HepG2 (cell line): Measurements from ENCODE around the gene PIK3R3. TPM values are rescaled to one million over a fixed set of nuclear protein-coding genes. Genes with fewer than 3 reads are reported as not detected.
A peak's percentile ranks its signal among the peaks of the same experiment; 100 is the strongest.

Experiments used
- ATAC-seq: fragments of 200-7000 bp; cut with Tn5 transposase; 3 replicates; pipeline ENCODE4 v1.9.1; 2020; ENCODE audit warnings: mild to moderate bottlenecking, moderate library complexity
- BruUV-seq: library from RNA; stranded (reverse); fragments of 400-500 nt; replicated peaks from 2 replicates; lab custom pipeline; 2021; lab: Mats Ljungman, UMichigan
- CTCF ChIA-PET: fragments of 300-600 bp; formaldehyde crosslinking; extraction: SDS; loops from one replicate; lab custom pipeline; 2021; ENCODE audit warnings: low total read pairs, inconsistent platforms, low intra/inter-chr PET ratio; lab: Yijun Ruan, JAX
- POLR2A ChIA-PET: fragments of 350-600 bp; sonication (Branson Sonifier 250); formaldehyde crosslinking; loops from one replicate; lab custom pipeline; 2020; ENCODE audit warnings: antibody characterized with exemption, inconsistent platforms; lab: Yijun Ruan, JAX
- DNase-seq: peaks from one replicate; pipeline ENCODE4 v3.0.0-alpha.2; 2015; ENCODE audit warnings: low spot score
- FAIRE-seq: peaks from 3 replicates; lab custom pipeline; 2011; peaks lifted over from hg19 to GRCh38; lab: Jason Lieb, UNC
- H2AFZ ChIP-seq: one replicate; pipeline ENCODE4 v1.6.1; 2011; ENCODE audit warnings: low read length, inconsistent platforms
- H3K27ac ChIP-seq: fragments of 300-600 bp; 3 replicates; pipeline ENCODE4 v1.8.0; 2011; ENCODE audit warnings: mixed run types, mild to moderate bottlenecking, mixed read lengths, low read length, inconsistent platforms; ENCODE audit not compliant: insufficient read depth; ENCODE audit errors: extremely low read length
- H3K27me3 ChIP-seq, 2 experiments: fragments of 200-600 bp in 1 of 2; 2 replicates in 1 of 2; 3 replicates in 1 of 2; pipeline versions ENCODE4 v1.6.0 to v1.8.0; 2011; ENCODE audit warnings: low read length in 2 of 2, mild to moderate bottlenecking in 2 of 2, moderate library complexity in 2 of 2, inconsistent platforms in 1 of 2; ENCODE audit not compliant: insufficient read depth in 2 of 2, control insufficient read depth in 1 of 2
- H3K36me3 ChIP-seq, 2 experiments: fragments of 200-600 bp in 1 of 2; replicated peaks in 1 of 2; 2 replicates in 1 of 2; 3 replicates in 1 of 2; pipeline versions ENCODE4 v1.5.1 to v1.8.0; 2011; ENCODE audit warnings: low read length in 2 of 2, inconsistent platforms in 1 of 2; ENCODE audit not compliant: insufficient read depth in 2 of 2, control insufficient read depth in 1 of 2
- H3K4me1 ChIP-seq: 2 replicates; pipeline ENCODE4 v1.5.1; 2012; ENCODE audit warnings: low read length, inconsistent platforms; ENCODE audit not compliant: insufficient read depth
- H3K4me2 ChIP-seq: 2 replicates; pipeline ENCODE4 v1.6.0; 2011; ENCODE audit warnings: low read depth, low read length, inconsistent platforms
- H3K4me3 ChIP-seq, 3 experiments: fragments of 200-600 bp in 1 of 3; sonication (generic), shearing (Covaris generic) in 1 of 3; replicated peaks in 1 of 3; 2 replicates each; pipeline ENCODE4 v1.5.1; 2011 to 2016; ENCODE audit warnings: low read length in 3 of 3, inconsistent platforms in 2 of 3, low read depth in 2 of 3, mild to moderate bottlenecking in 2 of 3, control low read depth in 1 of 3, mixed read lengths in 1 of 3; ENCODE audit not compliant: insufficient read depth in 1 of 3
- H3K79me2 ChIP-seq: one replicate; pipeline ENCODE4 v1.6.1; 2011; ENCODE audit warnings: low read length, inconsistent platforms; ENCODE audit not compliant: insufficient read depth
- H3K9ac ChIP-seq: 2 replicates; pipeline ENCODE4 v1.6.0; 2011; ENCODE audit warnings: mild to moderate bottlenecking, low read depth, low read length, inconsistent platforms; ENCODE audit not compliant: insufficient read depth
- H3K9me3 ChIP-seq: 2 replicates; pipeline ENCODE4 v1.5.1; 2012; ENCODE audit warnings: mild to moderate bottlenecking, low read length
- H4K20me1 ChIP-seq: 2 replicates; pipeline ENCODE4 v1.6.0; 2011; ENCODE audit warnings: inconsistent platforms, mild to moderate bottlenecking, low read length, moderate library complexity; ENCODE audit not compliant: insufficient read depth
- AGO2 ChIP-seq: fragments of 200-400 bp; formaldehyde crosslinking; optimal IDR thresholded peaks from 2 replicates; pipeline ENCODE3; 2017; ENCODE audit warnings: mild to moderate bottlenecking, low read depth, low read length, moderate library complexity
- AKAP8 ChIP-seq: sonication (generic); formaldehyde crosslinking; IDR thresholded peaks from 2 replicates; pipeline ENCODE4 v1.5.1; 2020; ENCODE audit warnings: mild to moderate bottlenecking, missing genetic modification reagents
- MXI1 ChIP-seq: IDR thresholded peaks from 3 replicates; pipeline ENCODE4 v1.6.1; 2012; ENCODE audit warnings: low read depth, low read length, inconsistent platforms, borderline replicate concordance
- TCF7L2 ChIP-seq: IDR thresholded peaks from 2 replicates; pipeline ENCODE4 v1.6.1; 2011; ENCODE audit warnings: mild to moderate bottlenecking, low read depth, low read length, moderate library complexity
- ZNF619 ChIP-seq: sonication (generic); formaldehyde crosslinking; IDR thresholded peaks from 2 replicates; pipeline ENCODE4 v1.4.0; 2020; ENCODE audit warnings: mild to moderate bottlenecking, missing genetic modification reagents
- WGBS: methylation state at CpG from one replicate; pipeline ENCODE4 v1.1.6; 2017; ENCODE audit warnings: low lambda C conversion rate; 5-methylcytosine and 5-hydroxymethylcytosine counted together
- in situ Hi-C: cut with HindIII; loops from 2 replicates; pipeline ENCODE4 v1.10.0; 2017; ENCODE audit warnings: low pct_unique_long_range_greater_than_20kb; ENCODE audit not compliant: extremely low pct_ligation_motif_present
- intact Hi-C: fragments of 100-400 bp; cut with micrococcal nuclease; formaldehyde crosslinking; loops from one replicate; pipeline ENCODE4 v1.10.0; 2022; ENCODE audit not compliant: unreplicated experiment
- polyA plus RNA-seq, 8 experiments: library from polyadenylated mRNA; depleted of rRNA in 3 of 8; stranded (reverse) in 7 of 8; unstranded in 1 of 8; fragments of >200 nt; fragmentation: Illumina TruSeq in 4 of 8; extraction: Trizol in 4 of 8; gene quantifications; 2 replicates each; pipeline versions ENCODE4 v1.2.1 to v1.2.3, GENCODE V29; 2011 to 2016; ENCODE audit warnings: low read depth in 4 of 8, missing spikeins in 1 of 8, mixed read lengths in 1 of 8; ENCODE audit not compliant: insufficient read depth in 1 of 8
- total RNA-seq, 5 experiments: library from RNA; depleted of rRNA; stranded (reverse); fragments of >200 nt; fragmentation: Illumina TruSeq; extraction: Trizol; gene quantifications; 2 replicates each; pipeline ENCODE4 v1.2.3, GENCODE V29; 2016; ENCODE audit warnings: low read depth in 1 of 5
- TF ChIP-seq, protein P1 (sequence below): fragments of 450-650 bp; IDR thresholded peaks from 2 replicates; pipeline ENCODE4 v1.6.1; 2016

The PIK3R3 gene
- total and polyA plus RNA-seq, 2 of the 13 experiments (the other 11 are each of a cell fraction or from before 2014, with no cell fraction given), result 0.37 to 6.9 TPM

- no peak overlapping the region for H2AFZ ChIP-seq
- FAIRE-seq (no peak), DNase-seq (no peak), ATAC-seq (no peak)
- no peak overlapping the region for H3K9ac ChIP-seq
- no TSS peak for BruUV-seq
- no peaks in the 10 kb centered on the region for H3K9me3 ChIP-seq
- no peak overlapping the region for H3K4me3 ChIP-seq
- H3K36me3 ChIP-seq, result peaks cover 13 to 55% of the 10 kb centered on the region in 2 experiments
- in situ Hi-C loops (no loop called here), intact Hi-C loops (no loop called here)
- ChIA-PET POLR2A (no interaction called here), CTCF (no interaction called here)
- H3K4me1 ChIP-seq, result no peaks in the 10 kb centered on the region
- H3K27ac ChIP-seq, result no peak overlapping the region
- 98% methylated on average over 8 of the region's 26 CpGs for WGBS
- H3K27me3 ChIP-seq, result no peaks in the 10 kb centered on the region
- no peak overlapping the region for H3K4me2 ChIP-seq
- no peaks in the 10 kb centered on the region for H4K20me1 ChIP-seq
- no peak for TF ChIP-seq MXI1
- TF ChIP-seq AGO2, result peak; percentile 53
- TF ChIP-seq AKAP8 (CRISPR knock-in tag), result no peak
- no peaks in the 10 kb centered on the region for H3K79me2 ChIP-seq
These were observed 101.4 kb downstream of the PIK3R3 start for GRCh38 chr1:46030876-46031660.

- TF ChIP-seq ZNF619 (CRISPR knock-in tag) (no peak), TCF7L2 (no peak)
- TF ChIP-seq, protein P1, sequence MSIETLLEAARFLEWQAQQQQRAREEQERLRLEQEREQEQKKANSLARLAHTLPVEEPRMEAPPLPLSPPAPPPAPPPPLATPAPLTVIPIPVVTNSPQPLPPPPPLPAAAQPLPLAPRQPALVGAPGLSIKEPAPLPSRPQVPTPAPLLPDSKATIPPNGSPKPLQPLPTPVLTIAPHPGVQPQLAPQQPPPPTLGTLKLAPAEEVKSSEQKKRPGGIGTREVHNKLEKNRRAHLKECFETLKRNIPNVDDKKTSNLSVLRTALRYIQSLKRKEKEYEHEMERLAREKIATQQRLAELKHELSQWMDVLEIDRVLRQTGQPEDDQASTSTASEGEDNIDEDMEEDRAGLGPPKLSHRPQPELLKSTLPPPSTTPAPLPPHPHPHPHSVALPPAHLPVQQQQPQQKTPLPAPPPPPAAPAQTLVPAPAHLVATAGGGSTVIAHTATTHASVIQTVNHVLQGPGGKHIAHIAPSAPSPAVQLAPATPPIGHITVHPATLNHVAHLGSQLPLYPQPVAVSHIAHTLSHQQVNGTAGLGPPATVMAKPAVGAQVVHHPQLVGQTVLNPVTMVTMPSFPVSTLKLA, result no peak
- no peak for DNase-seq
- intact Hi-C loops (no loop called here), in situ Hi-C loops (no loop called here)
- POLR2A ChIA-PET, result no interaction called here
- H3K36me3 ChIP-seq, result peaks cover 13 to 59% of the 10 kb centered on the region in 2 experiments
- no peak overlapping the region for H3K9ac ChIP-seq
- no peaks in the 10 kb centered on the region for H3K9me3 ChIP-seq
- no peaks in the 10 kb centered on the region for H3K27me3 ChIP-seq
- H3K4me3 ChIP-seq, result no peak overlapping the region
- 94% methylated on average over 8 of the region's 18 CpGs for WGBS
- BruUV-seq, result no TSS peak
- H3K27ac ChIP-seq, result no peak overlapping the region
- H4K20me1 ChIP-seq, result no peaks in the 10 kb centered on the region
- H3K79me2 ChIP-seq, result no peaks in the 10 kb centered on the region
- no peak overlapping the region for H2AFZ ChIP-seq
- no peak for ATAC-seq
- CTCF ChIA-PET, result no interaction called here
- H3K4me1 ChIP-seq, result no peaks in the 10 kb centered on the region
- no peak for FAIRE-seq
- no peak overlapping the region for H3K4me2 ChIP-seq
These were observed 102.2 kb downstream of the PIK3R3 start for GRCh38 chr1:46030074-46030870.
